Measurements from ENCODE around the gene METTL18. TPM values are rescaled to one million over a fixed set of nuclear protein-coding genes. Genes with fewer than 3 reads are reported as not detected.

Gene METTL18
- total and polyA plus RNA-seq, 2 of the 13 experiments (the other 11 are each of a cell fraction or from before 2014, with no cell fraction given) = 2.7 to 6.7 TPM

GRCh38 chr1:169765580-169766331, 29.0 kb downstream of the METTL18 start (continued):
- TF ChIP-seq GFI1 (CRISPR knock-in tag; IDR thresholded peaks at IDR 0.05; ENCODE audit: borderline replicate concordance) (peak; percentile 87), SOX6 (IDR thresholded peaks at IDR 0.05) (no peak), SOX6 (CRISPR knock-in tag; IDR thresholded peaks at IDR 0.05) (peak; percentile 60; the same call in 1 of the 2 replicates), SMAD9 (CRISPR knock-in tag; IDR thresholded peaks at IDR 0.05) (no peak), PPARG (CRISPR knock-in tag; conservative IDR thresholded peaks at IDR 0.05) (peak; percentile 91), FOXA1 (IDR thresholded peaks at IDR 0.05) (no peak), FOXA1 (CRISPR knock-in tag; IDR thresholded peaks at IDR 0.05) (0 out of 2 replicates have a peak, but pooled peaks have one; percentile 37), ZNF7 (CRISPR knock-in tag; IDR thresholded peaks at IDR 0.05) (no peak), RARA (CRISPR knock-in tag; IDR thresholded peaks at IDR 0.05) (peak; percentile 74), SOX13 (IDR thresholded peaks at IDR 0.05) (no peak), SOX13 (CRISPR knock-in tag; conservative IDR thresholded peaks at IDR 0.05 in 1 of 2, IDR thresholded peaks at IDR 0.05 in 1 of 2) (peak in 1 of 2 experiments; percentile 76; a peak in 2 of 4 replicates), ZBTB21 (CRISPR knock-in tag; IDR thresholded peaks at IDR 0.05) (no peak), RCOR2 (CRISPR knock-in tag; IDR thresholded peaks at IDR 0.05) (0 out of 2 replicates have a peak, but pooled peaks have one; percentile 36), CENPX (CRISPR knock-in tag; IDR thresholded peaks at IDR 0.05) (no peak), ZNF512 (CRISPR knock-in tag; IDR thresholded peaks at IDR 0.05) (no peak), ZC3H4 (CRISPR knock-in tag; IDR thresholded peaks at IDR 0.05; ENCODE audit: borderline replicate concordance) (no peak), ZNF441 (CRISPR knock-in tag; IDR thresholded peaks at IDR 0.05; ENCODE audit: borderline replicate concordance) (no peak), NFIC (IDR thresholded peaks at IDR 0.05; ENCODE audit: low read length) (peak; percentile 17; the same call in 1 of the 2 replicates), ZNF274 (CRISPR knock-in tag; IDR thresholded peaks at IDR 0.05) (no peak), ZSCAN9 (CRISPR knock-in tag; IDR thresholded peaks at IDR 0.05; ENCODE audit: borderline replicate concordance) (0 out of 2 replicates have a peak, but pooled peaks have one; percentile 18), GATAD2A (CRISPR knock-in tag; IDR thresholded peaks at IDR 0.05) (peak; percentile 68)
- TF ChIP-seq, protein P1, sequence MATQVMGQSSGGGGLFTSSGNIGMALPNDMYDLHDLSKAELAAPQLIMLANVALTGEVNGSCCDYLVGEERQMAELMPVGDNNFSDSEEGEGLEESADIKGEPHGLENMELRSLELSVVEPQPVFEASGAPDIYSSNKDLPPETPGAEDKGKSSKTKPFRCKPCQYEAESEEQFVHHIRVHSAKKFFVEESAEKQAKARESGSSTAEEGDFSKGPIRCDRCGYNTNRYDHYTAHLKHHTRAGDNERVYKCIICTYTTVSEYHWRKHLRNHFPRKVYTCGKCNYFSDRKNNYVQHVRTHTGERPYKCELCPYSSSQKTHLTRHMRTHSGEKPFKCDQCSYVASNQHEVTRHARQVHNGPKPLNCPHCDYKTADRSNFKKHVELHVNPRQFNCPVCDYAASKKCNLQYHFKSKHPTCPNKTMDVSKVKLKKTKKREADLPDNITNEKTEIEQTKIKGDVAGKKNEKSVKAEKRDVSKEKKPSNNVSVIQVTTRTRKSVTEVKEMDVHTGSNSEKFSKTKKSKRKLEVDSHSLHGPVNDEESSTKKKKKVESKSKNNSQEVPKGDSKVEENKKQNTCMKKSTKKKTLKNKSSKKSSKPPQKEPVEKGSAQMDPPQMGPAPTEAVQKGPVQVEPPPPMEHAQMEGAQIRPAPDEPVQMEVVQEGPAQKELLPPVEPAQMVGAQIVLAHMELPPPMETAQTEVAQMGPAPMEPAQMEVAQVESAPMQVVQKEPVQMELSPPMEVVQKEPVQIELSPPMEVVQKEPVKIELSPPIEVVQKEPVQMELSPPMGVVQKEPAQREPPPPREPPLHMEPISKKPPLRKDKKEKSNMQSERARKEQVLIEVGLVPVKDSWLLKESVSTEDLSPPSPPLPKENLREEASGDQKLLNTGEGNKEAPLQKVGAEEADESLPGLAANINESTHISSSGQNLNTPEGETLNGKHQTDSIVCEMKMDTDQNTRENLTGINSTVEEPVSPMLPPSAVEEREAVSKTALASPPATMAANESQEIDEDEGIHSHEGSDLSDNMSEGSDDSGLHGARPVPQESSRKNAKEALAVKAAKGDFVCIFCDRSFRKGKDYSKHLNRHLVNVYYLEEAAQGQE (IDR thresholded peaks at IDR 0.05; ENCODE audit: borderline replicate concordance in 1 of 2, low read depth in 1 of 2, low read length in 2 of 2) = no peak
- TF ChIP-seq, protein P2, sequence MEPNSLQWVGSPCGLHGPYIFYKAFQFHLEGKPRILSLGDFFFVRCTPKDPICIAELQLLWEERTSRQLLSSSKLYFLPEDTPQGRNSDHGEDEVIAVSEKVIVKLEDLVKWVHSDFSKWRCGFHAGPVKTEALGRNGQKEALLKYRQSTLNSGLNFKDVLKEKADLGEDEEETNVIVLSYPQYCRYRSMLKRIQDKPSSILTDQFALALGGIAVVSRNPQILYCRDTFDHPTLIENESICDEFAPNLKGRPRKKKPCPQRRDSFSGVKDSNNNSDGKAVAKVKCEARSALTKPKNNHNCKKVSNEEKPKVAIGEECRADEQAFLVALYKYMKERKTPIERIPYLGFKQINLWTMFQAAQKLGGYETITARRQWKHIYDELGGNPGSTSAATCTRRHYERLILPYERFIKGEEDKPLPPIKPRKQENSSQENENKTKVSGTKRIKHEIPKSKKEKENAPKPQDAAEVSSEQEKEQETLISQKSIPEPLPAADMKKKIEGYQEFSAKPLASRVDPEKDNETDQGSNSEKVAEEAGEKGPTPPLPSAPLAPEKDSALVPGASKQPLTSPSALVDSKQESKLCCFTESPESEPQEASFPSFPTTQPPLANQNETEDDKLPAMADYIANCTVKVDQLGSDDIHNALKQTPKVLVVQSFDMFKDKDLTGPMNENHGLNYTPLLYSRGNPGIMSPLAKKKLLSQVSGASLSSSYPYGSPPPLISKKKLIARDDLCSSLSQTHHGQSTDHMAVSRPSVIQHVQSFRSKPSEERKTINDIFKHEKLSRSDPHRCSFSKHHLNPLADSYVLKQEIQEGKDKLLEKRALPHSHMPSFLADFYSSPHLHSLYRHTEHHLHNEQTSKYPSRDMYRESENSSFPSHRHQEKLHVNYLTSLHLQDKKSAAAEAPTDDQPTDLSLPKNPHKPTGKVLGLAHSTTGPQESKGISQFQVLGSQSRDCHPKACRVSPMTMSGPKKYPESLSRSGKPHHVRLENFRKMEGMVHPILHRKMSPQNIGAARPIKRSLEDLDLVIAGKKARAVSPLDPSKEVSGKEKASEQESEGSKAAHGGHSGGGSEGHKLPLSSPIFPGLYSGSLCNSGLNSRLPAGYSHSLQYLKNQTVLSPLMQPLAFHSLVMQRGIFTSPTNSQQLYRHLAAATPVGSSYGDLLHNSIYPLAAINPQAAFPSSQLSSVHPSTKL (CRISPR knock-in tag; IDR thresholded peaks at IDR 0.05) = peak; percentile 61
